Breast epithelium (tissue), 4 donors: ENCODE results near the gene COX8C. TPM values are rescaled to one million over a fixed set of nuclear protein-coding genes. Genes with fewer than 3 reads are reported as not detected.

ENCODE experiments used
- DNase-seq, 2 donors: peaks; one replicate each; pipeline ENCODE4 v3.0.0-alpha.2; 2019; ENCODE audit warnings: low spot score in 2 of 2
- H3K27ac ChIP-seq, 2 donors: fragments of 200-600 bp; sonication (generic) in 1 of 2; one replicate each; pipeline ENCODE4 v1.5.1; 2016 to 2019; ENCODE audit warnings: mild to moderate bottlenecking in 1 of 2
- H3K27me3 ChIP-seq, 2 donors: fragments of 200-600 bp; sonication (generic) in 1 of 2; one replicate each; pipeline versions ENCODE4 v1.5.1 to v1.6.0; 2017 to 2019; ENCODE audit warnings: control low read depth in 1 of 2, mild to moderate bottlenecking in 1 of 2
- H3K36me3 ChIP-seq: fragments of 200-600 bp; one replicate; pipeline ENCODE4 v1.5.1; 2019
- H3K4me1 ChIP-seq, 2 donors: fragments of 200-600 bp; sonication (generic); one replicate each; pipeline ENCODE4 v1.5.1; 2016 to 2019; ENCODE audit warnings: control low read depth in 1 of 2
- H3K4me3 ChIP-seq, 3 donors: fragments of 200-600 bp; sonication (generic); 1 replicate in 2 of 3; 2 replicates in 1 of 3; pipeline ENCODE4 v1.5.1; 2016 to 2019; ENCODE audit warnings: mild to moderate bottlenecking in 3 of 3, moderate library complexity in 2 of 3
- H3K9me3 ChIP-seq, 2 donors: fragments of 200-600 bp; sonication (generic) in 1 of 2; one replicate each; pipeline ENCODE4 v1.5.1; 2016 to 2019; ENCODE audit warnings: control low read depth in 1 of 2
- CTCF ChIP-seq, 3 donors: fragments of 450-650 bp; IDR thresholded peaks; one replicate each; pipeline ENCODE4 v1.5.1; 2016 to 2017; ENCODE audit warnings: antibody characterized with exemption in 3 of 3, mild to moderate bottlenecking in 3 of 3, moderate library complexity in 3 of 3
- POLR2A ChIP-seq: fragments of 450-650 bp; IDR thresholded peaks from one replicate; pipeline ENCODE4 v1.6.1; 2016; ENCODE audit warnings: antibody characterized with exemption, mild to moderate bottlenecking, moderate library complexity
- POLR2AphosphoS5 ChIP-seq, 3 donors: sonication (generic); formaldehyde crosslinking; IDR thresholded peaks; one replicate each; pipeline ENCODE4 v1.6.1; 2017; ENCODE audit warnings: antibody characterized with exemption in 3 of 3
- intact Hi-C: fragments of 100-400 bp; cut with DNase I; formaldehyde crosslinking; loops from one replicate; pipeline ENCODE4 v1.15.1; 2023; ENCODE audit warnings: low total_unique reads
- total RNA-seq, 3 donors: library from RNA; depleted of rRNA; stranded (reverse); fragments of >200 nt; gene quantifications; one replicate each; pipeline ENCODE4 v1.1.0, GENCODE V29; 2016

COX8C gene
- total RNA-seq, 3 donors from 2014 or later = not detected

GRCh38 chr14:93332853-93333630, 13.9 kb upstream of the COX8C start, which contains the start of gene BTBD7:
Gene BTBD7 (minus strand): TSS chr14:93333036. CDS start chr14:93296051, 36,985 bp downstream.
- H3K4me1 ChIP-seq = peaks cover 9 to 18% of the 10 kb centered on the region in 2 donors

GRCh38 chr14:93333631-93334103, 13.3 kb upstream of the COX8C start:
- Histone ChIP-seq H3K27ac (peak overlapping the region; percentile 95 to 99), H3K36me3 (no peaks in the 10 kb centered on the region), H3K27me3 (no peaks in the 10 kb centered on the region), H3K4me3 (peak overlapping the region; percentile 71 to 97 (median 91)), H3K4me1 (peaks cover 9 to 18% of the 10 kb centered on the region in 2 donors), H3K9me3 (no peaks in the 10 kb centered on the region)
- intact Hi-C loops = no loop called here
- DNase-seq = no peak
- TF ChIP-seq POLR2AphosphoS5 (IDR thresholded peaks at IDR 0.05) (no peak), CTCF (IDR thresholded peaks at IDR 0.05) (no peak), POLR2A (no peak)

More at GRCh38 chr14:93332853-93333630, 13.9 kb upstream of the COX8C start, which contains the start of gene BTBD7:
- intact Hi-C loops = no loop called here
- no peaks in the 10 kb centered on the region for H3K27me3 ChIP-seq
- DNase-seq = peak; percentile 89 to 93
- H3K4me3 ChIP-seq = peak within 1 kb of the TSS; percentile 71 to 97 (median 91)
- TF ChIP-seq POLR2AphosphoS5 (IDR thresholded peaks at IDR 0.05) (peak; percentile 25 to 40 (median 33)), POLR2A (no peak), CTCF (IDR thresholded peaks at IDR 0.05) (peak in 1 of 3 donors; percentile 29)
- no peaks in the 10 kb centered on the region for H3K9me3 ChIP-seq
- H3K36me3 ChIP-seq = no peaks in the 10 kb centered on the region
- H3K27ac ChIP-seq = peak within 1 kb of the TSS; percentile 95 to 99

- no peaks in the 10 kb centered on the region for H3K4me1 ChIP-seq
- peaks cover 0 to 3% of the 10 kb centered on the region in 2 donors for H3K9me3 ChIP-seq
- no peak overlapping the region for H3K4me3 ChIP-seq
- TF ChIP-seq POLR2A (no peak), CTCF (IDR thresholded peaks at IDR 0.05) (no peak), POLR2AphosphoS5 (IDR thresholded peaks at IDR 0.05) (no peak)
- intact Hi-C loops = no loop called here
- DNase-seq = no peak
- no peak overlapping the region for H3K27ac ChIP-seq
- H3K36me3 ChIP-seq = no peaks in the 10 kb centered on the region
- no peaks in the 10 kb centered on the region for H3K27me3 ChIP-seq
Observed at GRCh38 chr14:93337143-93337753, 9.7 kb upstream of the COX8C start.

GRCh38 chr14:93337884-93338283, 9.1 kb upstream of the COX8C start:
- no peak for DNase-seq
- no peak overlapping the region for H3K4me3 ChIP-seq
- intact Hi-C loops = no loop called here
- no peak for TF ChIP-seq POLR2AphosphoS5 (IDR thresholded peaks at IDR 0.05)
- TF ChIP-seq POLR2A = no peak
- no peak for TF ChIP-seq CTCF (IDR thresholded peaks at IDR 0.05)
- no peaks in the 10 kb centered on the region for H3K36me3 ChIP-seq
- H3K27me3 ChIP-seq = no peaks in the 10 kb centered on the region
- H3K9me3 ChIP-seq = peaks cover 0 to 5% of the 10 kb centered on the region in 2 donors
- H3K4me1 ChIP-seq = no peaks in the 10 kb centered on the region
- H3K27ac ChIP-seq = no peak overlapping the region

GRCh38 chr14:93343266-93343665, 3.7 kb upstream of the COX8C start:
- no peaks in the 10 kb centered on the region for H3K36me3 ChIP-seq
- no peak overlapping the region for H3K27ac ChIP-seq
- H3K9me3 ChIP-seq = peaks cover 5% of the 10 kb centered on the region in 2 donors
- TF ChIP-seq CTCF (IDR thresholded peaks at IDR 0.05) = no peak
- no peak for TF ChIP-seq POLR2AphosphoS5 (IDR thresholded peaks at IDR 0.05)
- TF ChIP-seq POLR2A = no peak
- intact Hi-C loops = no loop called here
- no peak for DNase-seq
- H3K4me3 ChIP-seq = no peak overlapping the region
- no peaks in the 10 kb centered on the region for H3K4me1 ChIP-seq
- H3K27me3 ChIP-seq = no peaks in the 10 kb centered on the region
